ENCODE data around the gene ZBTB20.

- TF ChIP-seq POLR2A (IDR thresholded peaks at IDR 0.05) (no peak), CTCF (IDR thresholded peaks at IDR 0.05) (no peak), POLR2AphosphoS5 (IDR thresholded peaks at IDR 0.05) (no peak)
Observed at GRCh38 chr3:114675104-114675503, 472.0 kb downstream of the ZBTB20 start.
